Activated CD4-positive, alpha-beta T cell treated with anti-CD3 and anti-CD28 coated beads, Interleukin-2, amount 50 U/mL, for 4 hours (primary cell): Measurements from ENCODE around the gene ANP32E.
"Not testable (repeated sequence)": the region's sequence is repeated elsewhere in the genome, so short reads cannot be mapped to it uniquely, and the experiment has no call there.

Experiments
- DNase-seq, 2 experiments: peaks; one replicate each; pipeline ENCODE4 v3.0.0-alpha.2; 2020

Gene ANP32E

DNA sequence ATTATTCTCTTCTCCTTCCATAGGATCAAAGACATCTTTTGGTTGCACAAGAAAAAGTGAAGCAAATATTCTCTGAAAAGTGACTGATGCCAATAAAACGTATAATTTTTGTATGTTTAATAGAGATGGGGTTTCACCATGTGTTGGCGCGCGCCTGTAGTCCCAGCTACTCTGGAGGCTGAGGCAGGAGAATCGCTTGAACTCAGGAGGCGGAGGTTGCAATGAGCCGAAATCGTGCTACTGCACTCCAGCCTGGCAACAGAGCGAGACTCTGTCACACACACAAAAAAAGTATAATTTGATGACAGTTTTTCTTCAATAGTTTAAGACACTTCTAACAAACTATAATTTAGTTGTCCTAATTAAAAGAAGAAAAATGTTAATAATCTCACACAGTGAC is 23.8 kb downstream of the ANP32E start:
- no peak for DNase-seq

DNA sequence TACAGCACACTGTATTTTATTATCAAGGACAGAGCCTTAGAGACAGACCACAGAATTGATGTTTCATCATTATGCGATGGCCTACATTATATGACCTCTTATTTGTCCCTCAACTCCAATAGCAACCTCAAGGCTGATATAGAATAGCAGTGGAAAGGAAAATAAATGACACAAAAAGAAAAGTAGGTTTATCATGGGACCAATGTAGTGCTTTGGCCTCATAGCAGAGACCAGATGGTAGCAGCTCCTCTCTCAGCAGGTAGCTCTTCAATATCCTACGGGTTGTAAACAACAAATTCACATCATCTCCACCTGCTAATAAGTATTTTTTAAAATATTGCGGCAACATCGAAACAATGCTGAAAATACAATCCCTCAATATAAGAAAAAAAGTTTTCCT is 25.2 kb downstream of the ANP32E start:
- no peak for DNase-seq

DNA sequence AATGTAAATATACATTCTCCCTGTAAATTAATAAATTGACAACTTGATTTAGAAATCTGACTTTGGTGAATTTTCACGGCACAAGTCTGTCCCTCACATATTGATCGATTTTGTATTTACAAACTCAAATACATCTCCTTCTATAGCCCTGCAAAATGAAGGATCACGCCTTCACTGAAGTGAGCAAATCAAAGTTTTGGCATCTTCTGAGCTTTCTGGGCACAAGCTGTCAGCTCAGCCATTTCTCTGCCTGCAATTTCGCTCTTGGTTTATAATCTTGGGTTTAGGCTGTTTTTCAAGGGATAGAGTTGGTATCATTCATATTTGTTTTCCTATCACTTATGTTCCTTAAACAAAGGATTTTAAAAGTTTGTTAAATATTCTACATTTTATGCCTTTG is 25.8 kb downstream of the ANP32E start:
- no peak for DNase-seq

DNA sequence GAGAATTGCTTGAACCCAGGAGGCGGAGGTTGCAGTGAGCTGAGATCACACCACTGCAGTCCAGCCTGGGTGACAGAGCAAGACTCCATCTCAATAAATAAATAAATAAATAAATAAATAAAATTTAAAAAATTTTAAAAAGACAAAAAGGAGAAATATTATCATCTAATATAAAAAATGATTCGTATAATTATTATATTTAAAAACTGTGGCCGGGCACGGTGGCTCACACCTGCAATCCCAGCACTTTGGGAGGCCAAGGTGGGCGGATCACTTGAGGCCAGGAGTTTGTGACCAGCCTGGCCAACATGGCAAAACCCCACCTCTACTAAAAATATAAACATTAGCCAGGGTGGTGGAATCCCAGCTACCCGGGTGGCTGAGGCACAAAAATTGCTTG is 27.5 kb downstream of the ANP32E start:
- DNase-seq, result not testable (repeated sequence)

DNA sequence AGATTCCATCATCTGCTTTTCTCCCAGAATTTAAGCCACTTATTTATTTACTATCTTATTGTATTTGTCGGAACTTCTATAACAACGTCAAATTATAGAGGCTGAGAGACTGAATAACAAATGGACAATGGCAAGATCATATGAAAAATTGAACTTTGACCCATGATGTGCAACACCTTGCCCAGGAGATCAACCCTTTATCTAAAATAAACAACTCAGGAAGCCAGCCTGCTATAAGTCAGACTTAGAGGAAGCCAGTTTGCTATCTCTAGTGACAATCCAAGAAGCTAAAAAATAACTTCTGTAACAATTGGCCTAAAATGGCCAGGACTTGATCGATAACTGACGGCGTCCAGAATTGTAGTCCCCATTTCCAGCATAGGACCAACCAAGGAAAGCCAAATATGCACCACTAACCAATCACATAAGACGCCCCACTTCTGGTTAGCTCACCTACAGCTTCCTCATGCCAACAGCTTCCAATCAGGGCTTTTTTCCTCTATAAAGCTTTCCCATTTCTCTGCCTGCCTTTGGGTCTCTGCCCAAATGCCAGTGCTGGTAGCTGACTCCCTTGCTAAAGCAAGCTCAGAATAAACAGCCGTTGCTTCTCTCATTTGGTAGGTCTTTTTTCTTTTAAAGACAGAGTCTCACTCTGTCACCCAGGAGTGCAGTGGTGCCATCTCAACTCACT is 28.5 kb downstream of the ANP32E start:
- DNase-seq, result no peak

DNA sequence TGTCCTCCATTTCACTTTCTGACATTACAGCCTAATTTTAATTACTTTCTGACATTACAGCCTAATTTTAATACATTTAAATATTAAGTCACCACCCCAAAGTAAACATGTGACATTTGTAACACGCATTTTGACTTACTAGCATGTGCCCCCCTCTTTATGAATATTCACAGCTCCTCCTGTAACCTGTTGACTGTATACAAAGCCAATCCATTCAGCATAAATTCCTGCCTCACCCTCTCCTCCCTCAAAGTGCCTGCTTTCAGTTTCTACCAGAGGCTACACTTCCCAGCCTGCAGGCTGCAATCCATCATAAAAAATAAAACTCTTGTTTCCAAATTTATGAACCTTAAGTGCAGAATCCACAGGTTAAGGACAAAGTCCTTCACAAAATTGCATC is 39.5 kb downstream of the ANP32E start:
- DNase-seq, result no peak

DNA sequence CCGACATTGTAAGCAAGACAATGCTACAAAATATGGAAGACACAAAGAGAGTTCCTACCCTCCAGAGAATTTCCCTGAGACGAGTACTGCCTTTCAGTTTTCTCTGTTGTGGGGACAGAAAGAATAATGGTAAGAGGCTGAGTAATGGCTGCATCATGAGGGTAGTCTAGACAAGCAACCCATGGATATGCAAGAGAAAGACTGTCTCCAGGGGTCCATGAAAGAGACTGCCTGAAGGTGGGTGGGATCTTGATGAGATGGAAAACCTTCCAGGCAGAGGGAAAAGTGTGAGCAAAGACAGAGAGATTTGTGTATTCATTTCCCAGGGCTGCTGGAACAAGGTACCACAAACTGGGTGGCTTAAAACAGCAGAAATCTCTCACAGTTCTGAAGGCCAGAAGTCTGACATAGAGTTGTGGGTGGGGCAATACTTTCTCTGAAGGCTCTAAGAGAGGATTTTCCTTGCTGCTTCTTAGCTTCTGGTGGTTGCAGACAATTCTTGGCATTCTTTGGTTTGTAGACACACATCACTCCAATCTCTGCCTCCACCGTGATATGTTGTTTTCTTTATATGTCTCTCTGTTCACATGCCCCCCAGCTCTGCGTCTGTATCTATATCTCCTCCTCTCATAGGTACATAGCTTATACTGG is 41.4 kb downstream of the ANP32E start:
- DNase-seq, result no peak

DNA sequence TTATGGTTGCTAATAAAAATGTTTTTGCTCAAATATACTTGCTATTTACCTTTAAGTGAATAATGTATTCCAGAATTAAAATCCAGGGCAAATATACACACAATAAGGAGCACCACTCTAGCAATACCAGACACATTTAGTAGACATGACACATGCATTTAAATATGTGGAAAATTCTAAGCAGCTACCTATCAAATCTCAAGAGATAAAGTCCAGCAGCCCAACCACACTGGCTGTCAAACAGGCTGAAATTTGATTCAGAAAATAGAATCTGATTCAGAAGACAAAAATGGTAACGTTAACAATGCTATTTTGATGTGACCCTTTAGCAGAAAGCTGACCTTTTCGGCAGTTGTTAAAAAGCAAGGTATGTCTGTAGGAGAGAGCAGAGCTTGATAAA is 43.9 kb downstream of the ANP32E start:
- no peak for DNase-seq

DNA sequence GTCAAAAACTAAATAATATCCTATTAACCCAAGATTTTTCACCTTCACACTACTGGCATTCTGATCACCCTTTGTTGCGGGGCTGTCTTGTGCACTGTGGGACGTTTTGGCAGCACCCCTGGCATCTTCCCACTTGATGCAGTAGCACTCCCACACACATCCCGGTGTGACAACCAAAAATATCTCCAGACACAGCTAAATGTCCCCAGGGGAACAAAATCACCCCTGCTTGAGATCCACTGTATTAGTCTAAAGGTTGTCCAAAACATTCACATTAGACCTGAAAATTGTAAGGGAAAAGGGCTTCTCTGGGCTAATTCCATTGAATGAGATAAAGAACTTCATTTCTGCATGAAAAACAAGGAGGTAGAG is 48.4 kb downstream of the ANP32E start:
- DNase-seq, result no peak

DNA sequence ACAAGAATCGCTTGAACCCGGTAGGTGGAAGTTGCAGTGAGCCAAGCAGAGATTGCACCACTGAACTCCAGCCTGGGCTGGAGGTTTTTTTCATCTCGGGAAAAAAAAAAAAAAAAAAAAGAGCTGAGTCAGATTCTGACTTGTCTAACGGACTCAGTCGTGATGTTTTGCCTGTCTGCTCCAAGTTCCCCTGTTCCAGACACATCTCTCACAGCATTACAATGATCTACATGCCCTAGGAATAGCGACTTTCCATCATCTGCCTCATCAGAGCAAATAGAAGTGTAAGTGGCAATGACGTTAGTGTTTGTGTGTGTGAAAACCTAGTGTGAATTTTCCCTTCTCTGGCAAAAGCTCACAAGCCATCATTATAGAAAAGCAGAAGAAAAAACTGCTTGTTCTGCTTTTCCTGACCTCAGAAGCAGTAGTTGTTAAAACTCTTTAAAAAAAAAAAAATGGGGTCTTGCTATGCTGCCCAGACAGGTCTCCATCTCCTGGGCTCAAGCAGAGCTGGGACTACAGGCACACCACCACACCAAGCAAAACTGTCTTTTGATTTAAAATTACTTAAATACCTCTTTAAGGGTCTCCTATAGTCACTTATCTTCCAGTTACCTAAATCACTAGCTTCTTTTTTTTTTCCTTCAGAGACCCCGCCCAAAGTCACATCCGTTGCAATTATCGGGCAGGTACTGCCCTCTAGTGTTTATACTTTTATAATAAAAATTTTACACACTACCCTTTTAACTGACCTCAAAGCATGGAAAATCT is 48.9 kb downstream of the ANP32E start:
- DNase-seq, result no peak

DNA sequence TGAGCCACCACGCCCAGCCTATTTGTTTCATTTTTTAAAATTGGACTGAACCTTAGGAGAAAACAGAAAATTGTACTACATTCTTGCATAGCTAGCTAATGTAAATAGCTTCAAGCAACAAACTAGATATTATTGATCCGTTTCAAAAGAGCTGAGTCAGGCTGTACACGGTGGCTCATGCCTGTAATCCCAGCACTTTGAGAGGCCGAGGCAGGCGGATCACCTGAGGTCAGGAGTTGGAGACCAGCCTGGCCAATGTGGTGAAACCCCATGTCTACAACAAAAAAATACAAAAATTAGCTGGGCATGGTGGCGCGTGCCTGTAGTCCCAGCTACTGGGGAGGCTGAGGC is 49.5 kb downstream of the ANP32E start:
- DNase-seq, result not testable (repeated sequence)

DNA sequence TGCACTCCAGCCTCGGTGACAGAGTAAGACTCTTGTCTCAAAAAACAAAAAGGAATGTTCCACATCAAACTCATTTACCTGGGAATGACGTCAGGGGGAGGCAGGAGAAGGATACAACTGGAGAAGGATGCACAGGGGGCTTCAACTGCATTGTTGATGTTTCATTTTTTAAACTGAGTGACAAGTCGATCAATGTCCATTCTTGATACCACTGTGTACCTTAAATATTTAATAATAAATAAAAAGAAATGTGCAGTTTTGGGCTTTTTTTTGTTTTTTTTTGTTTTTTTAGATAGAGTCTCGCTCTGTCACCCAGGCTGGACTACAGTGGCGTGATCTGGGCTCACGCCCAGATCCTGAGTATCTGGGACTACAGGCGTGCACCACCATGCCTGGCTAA is 50.4 kb downstream of the ANP32E start:
- DNase-seq, result no peak

DNA sequence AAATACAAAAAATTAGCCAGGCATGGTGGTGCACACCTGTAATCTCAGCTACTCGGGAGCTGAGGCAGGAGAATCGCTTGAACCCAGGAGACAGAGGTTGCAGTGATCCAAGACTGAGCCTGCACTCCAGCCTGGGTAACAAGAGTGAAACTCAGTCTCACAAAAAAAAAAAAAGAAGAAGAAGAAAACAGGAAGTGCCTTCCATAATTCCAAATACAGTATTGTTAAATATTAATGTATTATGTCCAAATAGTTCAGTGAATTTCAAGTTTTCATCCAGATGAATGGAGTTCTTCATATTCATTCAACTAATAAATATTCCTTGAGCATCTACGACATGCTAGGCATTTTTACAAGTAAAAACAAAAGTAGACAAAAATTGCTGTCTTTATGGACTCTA is 52.9 kb downstream of the ANP32E start:
- DNase-seq, result no peak

DNA sequence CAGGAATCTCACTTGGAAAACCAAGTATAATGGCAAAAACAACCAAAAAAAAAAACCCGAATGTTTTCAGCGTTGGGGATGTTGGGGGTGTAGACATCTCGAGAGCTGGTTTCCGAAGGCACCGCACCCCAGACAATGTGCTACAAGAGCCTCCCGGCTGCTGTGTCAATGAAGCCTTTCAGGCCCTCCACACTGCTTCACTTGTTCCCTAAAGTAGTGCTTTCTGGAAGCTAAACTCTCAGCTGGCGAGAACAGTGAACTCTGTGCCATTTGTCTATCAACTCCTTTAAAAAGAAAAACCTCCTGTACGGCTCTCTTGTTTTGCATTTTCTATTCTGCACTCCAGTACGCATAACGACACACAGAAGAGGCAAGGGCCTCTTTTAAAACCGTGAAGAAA is 53.7 kb downstream of the ANP32E start:
- no peak for DNase-seq

DNA sequence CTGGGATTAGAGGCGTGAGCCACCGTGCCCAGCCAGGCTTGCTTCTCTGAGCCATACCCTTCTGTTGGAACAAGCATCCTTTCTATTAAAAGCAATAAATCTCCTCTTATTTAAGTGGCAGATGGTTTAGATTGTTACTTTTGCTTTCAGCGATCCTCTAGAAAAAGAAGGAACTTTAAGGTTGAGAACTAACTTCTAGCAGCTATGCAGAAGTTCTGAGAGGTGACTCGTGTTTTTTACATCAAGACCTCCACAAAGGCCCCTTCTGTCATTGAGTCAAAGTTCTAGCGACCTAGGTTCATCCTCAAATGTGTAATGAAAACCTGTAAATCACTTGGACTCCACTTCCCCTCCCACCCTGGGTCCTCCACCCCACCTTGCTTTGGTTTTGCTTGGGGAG is 55.4 kb downstream of the ANP32E start:
- DNase-seq, result no peak

DNA sequence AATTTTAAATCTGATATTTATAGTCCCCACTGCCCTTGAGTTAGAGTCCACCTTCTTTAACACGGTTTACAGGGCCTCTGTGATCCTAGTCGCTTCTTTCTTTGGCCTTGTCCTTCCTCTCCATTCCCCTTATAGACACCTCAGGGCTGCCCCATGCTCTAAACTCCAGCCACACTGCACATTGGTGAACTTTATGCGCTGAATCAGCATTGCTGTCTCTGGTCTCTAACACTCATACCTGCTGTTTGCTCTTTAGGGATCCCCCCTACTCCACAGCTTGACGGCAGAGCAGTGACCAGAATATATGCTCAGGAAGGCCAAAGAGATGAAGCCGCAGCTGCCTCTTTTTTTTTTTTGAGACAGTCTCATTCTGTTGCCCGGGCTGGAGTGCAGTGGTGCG is 56.0 kb downstream of the ANP32E start:
- no peak for DNase-seq

DNA sequence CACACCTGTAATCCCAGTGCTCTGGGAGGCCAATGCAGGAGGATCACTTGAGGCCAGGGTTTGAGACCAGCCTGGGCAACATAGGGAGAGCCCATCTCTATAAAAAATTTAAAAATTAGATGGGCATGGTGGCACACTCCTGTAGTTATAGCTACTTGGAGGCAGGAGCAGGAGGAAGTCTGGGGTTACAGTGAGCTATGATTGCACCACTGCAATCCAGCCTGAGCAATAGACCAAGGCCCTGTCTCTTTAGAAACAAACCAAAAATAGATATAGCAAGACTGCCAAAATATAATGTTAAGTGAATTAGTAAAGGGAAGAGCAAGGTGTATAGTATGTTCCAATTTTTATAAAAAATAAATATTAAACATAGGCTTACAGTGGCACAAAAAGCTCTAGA is 57.4 kb downstream of the ANP32E start:
- DNase-seq, result no peak

DNA sequence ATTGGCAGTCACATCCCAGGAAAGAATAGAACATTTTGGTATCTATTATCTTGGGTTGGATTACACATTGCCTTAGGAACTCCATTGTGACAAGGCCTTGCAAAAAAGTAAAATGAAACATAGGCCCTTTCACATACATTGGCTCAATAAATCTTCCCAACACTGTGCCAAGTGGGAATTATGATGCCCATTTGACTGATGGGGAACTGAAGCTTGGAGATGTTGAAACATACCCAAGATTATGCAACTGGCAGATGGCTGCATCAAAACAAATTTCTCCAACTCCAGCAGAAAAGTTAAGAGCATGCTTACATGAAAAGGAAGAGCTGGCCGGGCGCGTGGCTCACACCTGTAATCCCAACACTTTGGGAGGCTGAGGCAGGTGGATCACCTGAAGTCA is 59.3 kb downstream of the ANP32E start:
- DNase-seq, result no peak

DNA sequence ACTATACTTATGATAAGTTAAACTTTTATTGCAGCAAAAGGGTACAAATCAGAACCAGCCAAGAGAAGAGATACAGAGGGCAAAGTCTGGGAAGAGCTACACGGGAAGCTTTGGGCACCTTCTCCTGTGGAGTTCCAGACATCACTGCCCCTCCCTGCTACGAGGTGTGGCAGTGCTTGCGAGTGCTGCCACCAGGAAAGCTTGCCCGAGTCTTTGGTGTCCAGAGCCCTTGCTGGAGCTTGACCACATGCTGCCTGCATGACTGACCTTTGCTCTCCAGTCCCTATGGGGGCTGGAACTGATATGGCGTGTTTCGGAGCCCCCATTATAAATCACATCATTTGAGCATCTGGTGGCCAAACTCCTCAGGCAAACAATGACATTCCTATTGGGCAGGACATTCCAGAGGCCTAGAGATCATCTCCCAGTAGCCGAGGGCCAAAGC is 62.7 kb downstream of the ANP32E start:
- no peak for DNase-seq

DNA sequence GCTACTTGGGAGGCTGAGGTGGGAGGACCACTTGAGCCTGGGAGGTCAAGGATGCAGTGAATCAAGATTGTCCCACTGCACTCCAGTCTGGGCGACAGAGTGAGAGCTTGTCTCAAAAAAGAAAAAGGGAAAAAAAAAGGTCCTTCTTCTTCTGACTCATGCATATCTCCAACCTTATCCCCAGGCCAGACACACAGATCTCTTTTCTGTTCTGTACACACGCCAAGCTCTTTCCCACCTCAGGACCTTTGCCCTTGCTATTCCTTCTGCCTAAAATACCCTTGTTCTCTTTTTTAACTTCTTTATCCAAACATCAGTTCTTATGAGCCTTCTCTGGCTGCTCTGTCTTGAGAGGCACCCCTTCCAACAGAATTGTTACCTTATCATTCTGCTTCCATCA is 64.1 kb downstream of the ANP32E start:
- DNase-seq, result no peak

DNA sequence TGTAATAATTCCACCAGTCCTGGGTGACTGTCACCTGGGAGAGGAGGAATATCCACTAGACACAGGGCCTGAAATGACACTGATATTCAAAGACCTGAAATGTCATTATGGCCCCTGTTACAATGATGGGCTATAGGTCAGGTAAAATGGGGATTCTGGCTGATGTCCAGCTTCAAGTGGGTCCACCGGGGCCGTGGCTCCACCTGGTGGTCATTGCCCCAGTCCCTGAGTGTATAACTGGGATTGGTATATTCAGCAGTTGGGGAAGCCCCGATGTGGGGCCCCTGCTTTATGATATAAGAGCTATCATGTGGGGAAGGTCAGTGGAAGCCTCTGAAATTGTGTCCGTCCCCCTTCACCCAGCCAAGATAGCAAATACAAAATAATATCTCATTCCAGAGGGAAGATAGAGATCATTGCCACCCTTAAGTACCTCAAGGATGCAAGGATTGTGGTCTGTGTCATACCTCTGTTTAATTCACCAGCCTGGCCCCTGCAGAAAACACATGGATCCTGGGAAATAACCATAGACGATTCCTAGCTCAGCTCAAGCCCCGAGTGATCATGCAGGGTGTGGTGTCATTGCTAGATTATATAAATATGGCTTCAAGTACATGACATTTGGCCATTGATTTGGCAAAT is 66.8 kb downstream of the ANP32E start:
- DNase-seq, result peak; percentile 31 to 40
